Measurements from ENCODE around the gene HOXD12. TPM values are rescaled to one million over a fixed set of nuclear protein-coding genes. Genes with fewer than 3 reads are reported as not detected.

Gene HOXD12
- total RNA-seq, 1 experiment from 2014 or later = not detected

GRCh38 chr2:176083796-176084261 is 15.8 kb upstream of the HOXD12 start, which contains the start of gene EVX2:
Gene EVX2 (minus strand): TSS chr2:176083962. CDS start chr2:176083776, 186 bp downstream.
- H2AFZ ChIP-seq = no peak within 1 kb of the TSS
- no peaks in the 10 kb centered on the region for H3K9me2 ChIP-seq (ENCODE audit: insufficient read depth)
- no peaks in the 10 kb centered on the region for H3K4me1 ChIP-seq (replicated peaks; ENCODE audit: insufficient read depth)
- no peak within 1 kb of the TSS for H3K4me2 ChIP-seq
- H3K36me3 ChIP-seq (ENCODE audit: low read depth) = no peaks in the 10 kb centered on the region
- H3K27ac ChIP-seq = no peak within 1 kb of the TSS
- peaks cover 44% of the 10 kb centered on the region for H3K27me3 ChIP-seq (ENCODE audit: insufficient read depth, low read depth)
- no peaks in the 10 kb centered on the region for H4K20me1 ChIP-seq (ENCODE audit: insufficient read depth)
- no peak for DNase-seq
- TF ChIP-seq CTCF (conservative IDR thresholded peaks at IDR 0.05) = no peak
- no peak for TF ChIP-seq EZH2 (IDR thresholded peaks at IDR 0.05; ENCODE audit: low read depth)
- H3F3A ChIP-seq (ENCODE audit: insufficient read depth, low read depth) = no peaks in the 10 kb centered on the region
- CTCF ChIA-PET = no interaction called here
- no peaks in the 10 kb centered on the region; the same call in 1 of the 2 replicates for H3K9me3 ChIP-seq (ENCODE audit: insufficient read depth, low read depth)
- H3K79me2 ChIP-seq (ENCODE audit: low read depth) = no peaks in the 10 kb centered on the region
- BruUV-seq (replicated peaks) = no TSS peak
- H3K4me3 ChIP-seq = no peak within 1 kb of the TSS
- intact Hi-C loops (cut with micrococcal nuclease; ENCODE audit: unreplicated experiment) = no loop called here
- POLR2A ChIA-PET (ENCODE audit: unreplicated experiment) = no interaction called here

- Histone ChIP-seq H3K27me3 (ENCODE audit: insufficient read depth, low read depth) (peaks cover 51% of the 10 kb centered on the region), H3K4me2 (no peak overlapping the region), H3K4me3 (no peak overlapping the region), H4K20me1 (ENCODE audit: insufficient read depth) (no peaks in the 10 kb centered on the region), H3F3A (ENCODE audit: insufficient read depth, low read depth) (no peaks in the 10 kb centered on the region), H3K4me1 (replicated peaks; ENCODE audit: insufficient read depth) (no peaks in the 10 kb centered on the region), H3K9me3 (ENCODE audit: insufficient read depth, low read depth) (no peaks in the 10 kb centered on the region; the same call in 1 of the 2 replicates), H2AFZ (no peak overlapping the region), H3K79me2 (ENCODE audit: low read depth) (no peaks in the 10 kb centered on the region), H3K9me2 (ENCODE audit: insufficient read depth) (no peaks in the 10 kb centered on the region), H3K36me3 (ENCODE audit: low read depth) (no peaks in the 10 kb centered on the region), H3K27ac (no peak overlapping the region)
- CTCF ChIA-PET = interaction anchor here (0.6 kb wide), 1 partner anchor 1058 kb away, joined by 10 read pairs; no protein-coding TSS in a partner anchor
- intact Hi-C loops (cut with micrococcal nuclease; ENCODE audit: unreplicated experiment) = no loop called here
- no TSS peak for BruUV-seq (replicated peaks)
- DNase-seq = no peak
- no peak for TF ChIP-seq CTCF (conservative IDR thresholded peaks at IDR 0.05)
- TF ChIP-seq EZH2 (IDR thresholded peaks at IDR 0.05; ENCODE audit: low read depth) = no peak
- POLR2A ChIA-PET (ENCODE audit: unreplicated experiment) = no interaction called here
Observed at GRCh38 chr2:176084611-176085119, 14.9 kb upstream of the HOXD12 start.

GRCh38 chr2:176085120-176085788 is 14.3 kb upstream of the HOXD12 start:
- BruUV-seq (replicated peaks) = no TSS peak
- DNase-seq = no peak
- intact Hi-C loops (cut with micrococcal nuclease; ENCODE audit: unreplicated experiment) = no loop called here
- POLR2A ChIA-PET (ENCODE audit: unreplicated experiment) = no interaction called here
- TF ChIP-seq EZH2 (IDR thresholded peaks at IDR 0.05; ENCODE audit: low read depth) (no peak), CTCF (conservative IDR thresholded peaks at IDR 0.05) (no peak)
- Histone ChIP-seq H3K36me3 (ENCODE audit: low read depth) (no peaks in the 10 kb centered on the region), H3K4me3 (no peak overlapping the region), H3K9me2 (ENCODE audit: insufficient read depth) (no peaks in the 10 kb centered on the region), H3K79me2 (ENCODE audit: low read depth) (no peaks in the 10 kb centered on the region), H3K4me1 (replicated peaks; ENCODE audit: insufficient read depth) (no peaks in the 10 kb centered on the region), H4K20me1 (ENCODE audit: insufficient read depth) (no peaks in the 10 kb centered on the region), H3F3A (ENCODE audit: insufficient read depth, low read depth) (no peaks in the 10 kb centered on the region), H3K4me2 (no peak overlapping the region), H3K27me3 (ENCODE audit: insufficient read depth, low read depth) (peaks cover 57% of the 10 kb centered on the region), H3K9me3 (ENCODE audit: insufficient read depth, low read depth) (no peaks in the 10 kb centered on the region; the same call in 1 of the 2 replicates), H3K27ac (no peak overlapping the region), H2AFZ (no peak overlapping the region)
- CTCF ChIA-PET = interaction anchor here (0.6 to 0.7 kb wide), 2 partner anchors 673 to 1079 kb away, joined by 3 to 4 read pairs; no protein-coding TSS in a partner anchor
